Right lobe of liver (tissue), 6 donors: ENCODE data around the gene AEBP1. TPM values are rescaled to one million over a fixed set of nuclear protein-coding genes. Genes with fewer than 3 reads are reported as not detected.
A peak's percentile ranks its signal among the peaks of the same experiment; 100 is the strongest.

Experiments
- ATAC-seq, 4 donors: fragments of 200-7000 bp; cut with Tn5 transposase; one replicate each; pipeline ENCODE4 v1.9.1; 2020; ENCODE audit warnings: mild to moderate bottlenecking in 4 of 4, moderate library complexity in 4 of 4
- DNase-seq, 3 donors: peaks; one replicate each; pipeline ENCODE4 v3.0.0-alpha.2; 2020
- H3K27ac ChIP-seq, 3 donors: fragments of 200-600 bp; one replicate each; pipeline ENCODE4 v1.8.0; 2022
- H3K27me3 ChIP-seq, 2 donors: fragments of 200-600 bp; one replicate each; pipeline ENCODE4 v1.8.0; 2022
- H3K36me3 ChIP-seq, 4 donors: fragments of 200-600 bp; sonication (generic) in 1 of 4; one replicate each; pipeline versions ENCODE4 v1.5.1 to v1.8.0; 2017 to 2022; ENCODE audit warnings: control low read depth in 1 of 4
- H3K4me1 ChIP-seq, 4 donors: fragments of 200-600 bp; sonication (generic) in 1 of 4; one replicate each; pipeline versions ENCODE4 v1.5.1 to v1.8.0; 2017 to 2022; ENCODE audit warnings: control low read depth in 1 of 4
- H3K4me3 ChIP-seq, 3 donors: fragments of 200-600 bp; one replicate each; pipeline ENCODE4 v1.8.0; 2022
- H3K9me3 ChIP-seq, 4 donors: fragments of 200-600 bp; sonication (generic) in 1 of 4; one replicate each; pipeline versions ENCODE4 v1.5.1 to v1.8.0; 2017 to 2022; ENCODE audit warnings: control low read depth in 1 of 4
- CTCF ChIP-seq, 4 donors: fragments of 200-600 bp in 3 of 4; fragments of 450-650 bp in 1 of 4; IDR thresholded peaks; one replicate each; pipeline versions ENCODE4 v1.5.1 to v1.8.0; 2016 to 2022; ENCODE audit warnings: antibody characterized with exemption in 4 of 4, mild to moderate bottlenecking in 2 of 4
- POLR2A ChIP-seq: fragments of 450-650 bp; IDR thresholded peaks from one replicate; pipeline ENCODE4 v1.6.1; 2017; ENCODE audit warnings: antibody characterized with exemption, mild to moderate bottlenecking
- WGBS: methylation state at CpG from one replicate; pipeline ENCODE4 v1.1.6; 2018; ENCODE audit warnings: low coverage, low lambda C conversion rate; ENCODE audit not compliant: insufficient coverage; ENCODE audit errors: missing lambda C conversion rate; 5-methylcytosine and 5-hydroxymethylcytosine counted together
- intact Hi-C, 2 donors: fragments of 100-400 bp; cut with DNase I; formaldehyde crosslinking; loops; one replicate each; pipeline versions ENCODE4 v1.11.2 to v1.14.1; 2022
- total RNA-seq, 6 experiments: library from RNA; depleted of rRNA in 2 of 6; stranded (reverse); fragments of >200 nt in 2 of 6; fragmentation: NEBNext Ultra II Directional in 3 of 6; extraction: Animal tissue kit (Norgen Biotek cat#: 25700) in 3 of 6; gene quantifications; one replicate each; pipeline versions ENCODE4 v1.1.0 to v1.2.4, GENCODE V29; 2016 to 2023
- donor health status: DM: no; HTN: yes; CAD: no.
- donor health status: DM: no; HTN: no; CAD: no.
- donor health status: DM: no; HTN: no; CAD: no.
- donor health status: DM: no; HTN: yes; CAD: no.
- donor health status: DM: no; HTN: yes; CAD: no.

AEBP1 gene
- total RNA-seq, 6 experiments from 2014 or later = 7.8 to 37.8 (median 14.3) TPM

- no peak for ATAC-seq
- DNase-seq = no peak
- peaks cover 0 to 32% (median 5%) of the 10 kb centered on the region in 4 donors for H3K4me1 ChIP-seq
- H3K27ac ChIP-seq = no peak overlapping the region
- H3K9me3 ChIP-seq = no peaks in the 10 kb centered on the region
- no peaks in the 10 kb centered on the region for H3K27me3 ChIP-seq
- intact Hi-C loops = no loop called here
- no peaks in the 10 kb centered on the region for H3K36me3 ChIP-seq
- TF ChIP-seq POLR2A (no peak), CTCF (IDR thresholded peaks at IDR 0.05) (no peak)
- WGBS = 100% methylated on average over 2 of the region's 3 CpGs
- H3K4me3 ChIP-seq = no peak overlapping the region
Measured at GRCh38 chr7:44085546-44085945, 18.6 kb upstream of the AEBP1 start.

- 100% methylated on average over 1 of the region's 3 CpGs for WGBS
- no peak overlapping the region for H3K27ac ChIP-seq
- TF ChIP-seq POLR2A = no peak
- no peak for TF ChIP-seq CTCF (IDR thresholded peaks at IDR 0.05)
- H3K36me3 ChIP-seq = no peaks in the 10 kb centered on the region
- ATAC-seq (no peak), DNase-seq (no peak)
- peaks cover 0 to 33% (median 7%) of the 10 kb centered on the region in 4 donors for H3K4me1 ChIP-seq
- no peaks in the 10 kb centered on the region for H3K27me3 ChIP-seq
- no peaks in the 10 kb centered on the region for H3K9me3 ChIP-seq
- intact Hi-C loops = no loop called here
- no peak overlapping the region for H3K4me3 ChIP-seq
Measured at GRCh38 chr7:44086627-44087026, 17.5 kb upstream of the AEBP1 start.

- H3K4me3 ChIP-seq = no peak overlapping the region
- peak overlapping the region; percentile 24 to 68 (median 65) for H3K27ac ChIP-seq
- TF ChIP-seq CTCF (IDR thresholded peaks at IDR 0.05) (no peak), POLR2A (no peak)
- H3K9me3 ChIP-seq = no peaks in the 10 kb centered on the region
- no peaks in the 10 kb centered on the region for H3K36me3 ChIP-seq
- intact Hi-C loops = no loop called here
- DNase-seq (peak; percentile 78 to 89 (median 83)), ATAC-seq (peak; percentile 74 to 79 (median 76))
- 11% methylated on average over 14 of the region's 20 CpGs for WGBS
- H3K27me3 ChIP-seq = no peaks in the 10 kb centered on the region
- H3K4me1 ChIP-seq = peaks cover 0 to 33% (median 7%) of the 10 kb centered on the region in 4 donors
Measured at GRCh38 chr7:44087911-44088838, 16.0 kb upstream of the AEBP1 start.

GRCh38 chr7:44093102-44093641 is 11.0 kb upstream of the AEBP1 start:
- H3K36me3 ChIP-seq = no peaks in the 10 kb centered on the region
- no peak for TF ChIP-seq CTCF (IDR thresholded peaks at IDR 0.05)
- TF ChIP-seq POLR2A = no peak
- intact Hi-C loops = no loop called here
- no peaks in the 10 kb centered on the region for H3K9me3 ChIP-seq
- H3K27ac ChIP-seq = no peak overlapping the region
- no peaks in the 10 kb centered on the region for H3K27me3 ChIP-seq
- DNase-seq (no peak), ATAC-seq (no peak)
- H3K4me1 ChIP-seq = peaks cover 0 to 29% (median 7%) of the 10 kb centered on the region in 4 donors
- H3K4me3 ChIP-seq = no peak overlapping the region
- WGBS = 95% methylated on average over 4 of the region's 6 CpGs
